NCI-H2227 (cell line): ENCODE measurements around the gene PIGC.

Source experiments
- DNase-seq: peaks from one replicate; lab custom pipeline; 2025; ENCODE audit not compliant: unreplicated experiment; lab: John Stamatoyannopoulos, UW

PIGC gene

GRCh38 chr1:172431204-172431603 lies 12.7 kb downstream of the PIGC start:
- DNase-seq: no peak

GRCh38 chr1:172430128-172430454 lies 13.8 kb downstream of the PIGC start:
- no peak for DNase-seq

GRCh38 chr1:172429331-172430127 lies 14.3 kb downstream of the PIGC start:
- peak; percentile 55 for DNase-seq

- no peak for DNase-seq
Measured at GRCh38 chr1:172427191-172427590, 16.7 kb downstream of the PIGC start.

- no peak for DNase-seq
Measured at GRCh38 chr1:172425339-172425738, 18.5 kb downstream of the PIGC start.

- no peak for DNase-seq
Measured at GRCh38 chr1:172423336-172423735, 20.5 kb downstream of the PIGC start.

GRCh38 chr1:172421974-172422604 lies 21.8 kb downstream of the PIGC start:
- no peak for DNase-seq

- DNase-seq: no peak
Measured at GRCh38 chr1:172420385-172420784, 23.5 kb downstream of the PIGC start, which contains the start of gene C1orf105. C1orf105 (plus strand) TSS chr1:172420685; CDS start chr1:172420886, 201 bp downstream.

- DNase-seq: no peak
Measured at GRCh38 chr1:172417557-172417956, 26.3 kb downstream of the PIGC start.

- no peak for DNase-seq
Measured at GRCh38 chr1:172416496-172417035, 27.3 kb downstream of the PIGC start.

GRCh38 chr1:172414331-172414730 lies 29.5 kb downstream of the PIGC start:
- DNase-seq: no peak

- DNase-seq: no peak
Measured at GRCh38 chr1:172411791-172412338, 32.0 kb downstream of the PIGC start.

GRCh38 chr1:172410027-172410426 lies 33.8 kb downstream of the PIGC start:
- DNase-seq: no peak

- no peak for DNase-seq
Measured at GRCh38 chr1:172408958-172409357, 34.9 kb downstream of the PIGC start.

- DNase-seq: no peak
Measured at GRCh38 chr1:172406968-172407367, 36.9 kb downstream of the PIGC start.

- no peak for DNase-seq
Measured at GRCh38 chr1:172405912-172406311, 38.0 kb downstream of the PIGC start.

GRCh38 chr1:172404121-172404520 lies 39.7 kb downstream of the PIGC start:
- DNase-seq: no peak

- DNase-seq: no peak
Measured at GRCh38 chr1:172402878-172403569, 40.8 kb downstream of the PIGC start.

- DNase-seq: no peak
Measured at GRCh38 chr1:172401892-172402291, 42.0 kb downstream of the PIGC start.

GRCh38 chr1:172401477-172401876 lies 42.4 kb downstream of the PIGC start:
- no peak for DNase-seq

GRCh38 chr1:172400722-172401105 lies 43.2 kb downstream of the PIGC start:
- no peak for DNase-seq
